Mesenchymal stem cell (in vitro differentiated cells and primary cell): Measurements from ENCODE around the gene PIN4.

Experiments used
- DNase-seq: peaks from one replicate; pipeline ENCODE4 v3.0.0-alpha.2; 2013
- H2AFZ ChIP-seq: one replicate; pipeline ENCODE4 v1.6.1; 2013; ENCODE audit warnings: low read depth, mild to moderate bottlenecking, control low read depth, inconsistent platforms, low read length, moderate library complexity
- H2AK5ac ChIP-seq: 2 replicates; pipeline ENCODE4 v1.6.1; 2013; ENCODE audit warnings: low read length, moderate library complexity, mild to moderate bottlenecking, inconsistent platforms; ENCODE audit not compliant: severe bottlenecking
- H2BK120ac ChIP-seq: one replicate; pipeline ENCODE4 v1.6.1; 2013; ENCODE audit warnings: low read depth, mild to moderate bottlenecking, inconsistent platforms, low read length, moderate library complexity
- H2BK12ac ChIP-seq, 2 experiments: one replicate each; pipeline ENCODE4 v1.6.1; 2013; ENCODE audit warnings: inconsistent platforms in 2 of 2, low read length in 2 of 2, mild to moderate bottlenecking in 2 of 2, moderate library complexity in 2 of 2, control low read depth in 1 of 2
- H2BK15ac ChIP-seq: one replicate; pipeline ENCODE4 v1.6.1; 2013; ENCODE audit warnings: mild to moderate bottlenecking, low read depth, inconsistent platforms; ENCODE audit not compliant: poor library complexity, severe bottlenecking
- H2BK5ac ChIP-seq: 2 replicates; pipeline ENCODE4 v1.6.1; 2013; ENCODE audit warnings: low read depth, mild to moderate bottlenecking, low read length, control low read depth, inconsistent platforms; ENCODE audit not compliant: poor library complexity, severe bottlenecking
- H3K14ac ChIP-seq, 2 experiments: one replicate each; pipeline ENCODE4 v1.6.1; 2013; ENCODE audit warnings: inconsistent platforms in 2 of 2, low read length in 2 of 2, control low read depth in 1 of 2, mild to moderate bottlenecking in 1 of 2, moderate library complexity in 1 of 2
- H3K18ac ChIP-seq, 2 experiments: one replicate each; pipeline ENCODE4 v1.6.1; 2013; ENCODE audit warnings: inconsistent platforms in 2 of 2, low read length in 2 of 2, control low read depth in 1 of 2, low read depth in 1 of 2, mild to moderate bottlenecking in 1 of 2
- H3K23ac ChIP-seq, 2 experiments: one replicate each; pipeline ENCODE4 v1.6.1; 2013; ENCODE audit warnings: inconsistent platforms in 2 of 2, low read length in 2 of 2, mild to moderate bottlenecking in 2 of 2, moderate library complexity in 2 of 2, control low read depth in 1 of 2
- H3K27ac ChIP-seq: 2 replicates; pipeline ENCODE4 v1.5.1; 2013; ENCODE audit warnings: mild to moderate bottlenecking, moderate library complexity, low read length, control low read depth, inconsistent platforms; ENCODE audit not compliant: poor library complexity, severe bottlenecking
- H3K27me3 ChIP-seq, 2 experiments: 2 replicates each; pipeline versions ENCODE4 v1.6.1 to v1.7.0; 2013; ENCODE audit warnings: low read length in 2 of 2, mild to moderate bottlenecking in 2 of 2, moderate library complexity in 2 of 2, control low read depth in 1 of 2, inconsistent platforms in 1 of 2; ENCODE audit not compliant: control insufficient read depth in 1 of 2, insufficient read depth in 1 of 2
- H3K36me3 ChIP-seq, 2 experiments: 2 replicates each; pipeline versions ENCODE4 v1.6.1 to v1.7.0; 2013; ENCODE audit warnings: low read length in 2 of 2, control low read depth in 1 of 2, inconsistent platforms in 1 of 2, low read depth in 1 of 2, mild to moderate bottlenecking in 1 of 2; ENCODE audit not compliant: insufficient read depth in 2 of 2, control insufficient read depth in 1 of 2
- H3K4ac ChIP-seq, 2 experiments: one replicate each; pipeline ENCODE4 v1.6.1; 2013; ENCODE audit warnings: inconsistent platforms in 2 of 2, low read length in 2 of 2, mild to moderate bottlenecking in 2 of 2, moderate library complexity in 2 of 2, control low read depth in 1 of 2, low read depth in 1 of 2
- H3K4me1 ChIP-seq: 2 replicates; pipeline ENCODE4 v1.6.1; 2013; ENCODE audit warnings: low read depth, low read length, control low read depth; ENCODE audit not compliant: control insufficient read depth, insufficient read depth
- H3K4me2 ChIP-seq: 2 replicates; pipeline ENCODE4 v1.6.1; 2013; ENCODE audit warnings: low read length, mild to moderate bottlenecking, inconsistent platforms; ENCODE audit not compliant: poor library complexity, severe bottlenecking
- H3K4me3 ChIP-seq, 2 experiments: 2 replicates each; pipeline versions ENCODE4 v1.5.1 to v1.7.0; 2013; ENCODE audit warnings: low read length in 2 of 2, mild to moderate bottlenecking in 2 of 2, control low read depth in 1 of 2, low read depth in 1 of 2; ENCODE audit not compliant: insufficient read depth in 1 of 2
- H3K79me1 ChIP-seq: replicated peaks from 2 replicates; pipeline ENCODE4 v1.6.1; 2013; ENCODE audit warnings: mild to moderate bottlenecking, control low read depth, low read length, inconsistent platforms; ENCODE audit not compliant: poor library complexity, severe bottlenecking
- H3K9ac ChIP-seq: 2 replicates; pipeline ENCODE4 v1.7.0; 2013; ENCODE audit warnings: mild to moderate bottlenecking, low read length, moderate library complexity
- H3K9me3 ChIP-seq: 2 replicates; pipeline ENCODE4 v1.7.0; 2013; ENCODE audit warnings: mild to moderate bottlenecking, low read length; ENCODE audit not compliant: control insufficient read depth
- H4K8ac ChIP-seq: one replicate; pipeline ENCODE4 v1.6.1; 2013; ENCODE audit warnings: inconsistent platforms, mild to moderate bottlenecking, low read length, moderate library complexity
- H4K91ac ChIP-seq: one replicate; pipeline ENCODE4 v1.6.1; 2013; ENCODE audit warnings: mild to moderate bottlenecking, low read length, inconsistent platforms
- WGBS: methylation state at CpG from one replicate; pipeline ENCODE4 v1.1.7; 2013; ENCODE audit warnings: mixed read lengths; 5-methylcytosine and 5-hydroxymethylcytosine counted together

PIN4 gene

GRCh38 chrX:72158773-72159172 lies 22.8 kb upstream of the PIN4 start:
- H2BK12ac ChIP-seq = no peak overlapping the region
- no peaks in the 10 kb centered on the region for H3K79me1 ChIP-seq
- no peak overlapping the region for H4K91ac ChIP-seq
- no peaks in the 10 kb centered on the region for H3K36me3 ChIP-seq
- no peak overlapping the region for H3K9ac ChIP-seq
- H3K23ac ChIP-seq = no peak overlapping the region
- 95% methylated on average over 3 of the region's 3 CpGs for WGBS
- no peak overlapping the region for H3K4me3 ChIP-seq
- H2AFZ ChIP-seq = no peak overlapping the region
- H3K18ac ChIP-seq = no peak overlapping the region
- H3K4me2 ChIP-seq = no peak overlapping the region
- no peak overlapping the region for H3K14ac ChIP-seq
- no peak overlapping the region for H2BK120ac ChIP-seq
- peaks cover 16% of the 10 kb centered on the region for H3K9me3 ChIP-seq
- no peak for DNase-seq
- H2BK15ac ChIP-seq = no peak overlapping the region
- H4K8ac ChIP-seq = no peak overlapping the region
- H3K27me3 ChIP-seq = peaks cover 0 to 56% of the 10 kb centered on the region in 2 experiments
- H3K4me1 ChIP-seq = no peaks in the 10 kb centered on the region
- no peak overlapping the region for H2BK5ac ChIP-seq
- H3K27ac ChIP-seq = no peak overlapping the region
- H3K4ac ChIP-seq = no peak overlapping the region
- no peak overlapping the region for H2AK5ac ChIP-seq

GRCh38 chrX:72159769-72160168 lies 21.8 kb upstream of the PIN4 start:
- 87% methylated on average over 10 of the region's 10 CpGs for WGBS
- H3K18ac ChIP-seq = no peak overlapping the region

DNA sequence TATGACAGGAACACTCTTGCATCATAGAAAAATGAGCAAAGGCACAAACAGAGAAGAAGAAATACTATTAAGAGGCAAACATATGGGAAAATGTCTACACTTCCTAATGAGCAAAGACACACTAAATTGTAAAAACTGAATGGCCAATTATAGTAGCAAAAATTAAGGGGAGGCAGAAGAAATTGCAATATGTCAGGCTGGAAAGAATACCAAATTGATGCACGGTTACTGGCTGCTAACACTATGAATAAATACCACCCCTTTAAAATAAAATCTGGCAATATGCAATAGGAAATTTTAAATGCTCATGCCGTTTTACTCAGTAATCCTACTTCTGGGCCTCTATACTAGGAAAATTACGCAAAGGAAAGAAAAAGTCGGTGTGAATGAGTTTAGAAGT lies 16.0 kb upstream of the PIN4 start:
- no peak overlapping the region for H2BK120ac ChIP-seq
- H3K4me1 ChIP-seq = no peaks in the 10 kb centered on the region
- no peaks in the 10 kb centered on the region for H3K36me3 ChIP-seq
- DNase-seq = no peak
- H2AFZ ChIP-seq = no peak overlapping the region
- H2AK5ac ChIP-seq = no peak overlapping the region
- H4K8ac ChIP-seq = no peak overlapping the region
- no peak overlapping the region for H3K4me2 ChIP-seq
- no peak overlapping the region for H2BK12ac ChIP-seq
- no peak overlapping the region for H3K18ac ChIP-seq
- no peak overlapping the region for H3K23ac ChIP-seq
- no peak overlapping the region for H3K9ac ChIP-seq
- no peak overlapping the region for H4K91ac ChIP-seq
- H3K27ac ChIP-seq = no peak overlapping the region
- H3K79me1 ChIP-seq = no peaks in the 10 kb centered on the region
- no peak overlapping the region for H3K14ac ChIP-seq
- H3K9me3 ChIP-seq = no peaks in the 10 kb centered on the region
- no peak overlapping the region for H3K4me3 ChIP-seq
- no peak overlapping the region for H3K4ac ChIP-seq
- peaks cover 0 to 40% of the 10 kb centered on the region in 2 experiments for H3K27me3 ChIP-seq
- WGBS = 93% methylated on average over 2 of the region's 4 CpGs
- H2BK5ac ChIP-seq = no peak overlapping the region
- no peak overlapping the region for H2BK15ac ChIP-seq

More at GRCh38 chrX:72159769-72160168, 21.8 kb upstream of the PIN4 start:
- H2BK15ac ChIP-seq = no peak overlapping the region
- no peak overlapping the region for H4K91ac ChIP-seq
- no peak overlapping the region for H3K4me2 ChIP-seq
- H2BK5ac ChIP-seq = no peak overlapping the region
- H2BK120ac ChIP-seq = no peak overlapping the region
- peaks cover 16% of the 10 kb centered on the region for H3K9me3 ChIP-seq
- peaks cover 0 to 57% of the 10 kb centered on the region in 2 experiments for H3K27me3 ChIP-seq
- no peak overlapping the region for H3K27ac ChIP-seq
- H3K14ac ChIP-seq = no peak overlapping the region
- no peak overlapping the region for H3K9ac ChIP-seq
- no peaks in the 10 kb centered on the region for H3K4me1 ChIP-seq
- H2AFZ ChIP-seq = no peak overlapping the region
- H3K23ac ChIP-seq = no peak overlapping the region
- no peak overlapping the region for H3K4ac ChIP-seq
- no peaks in the 10 kb centered on the region for H3K36me3 ChIP-seq
- H2AK5ac ChIP-seq = no peak overlapping the region
- no peak overlapping the region for H2BK12ac ChIP-seq
- H3K79me1 ChIP-seq = no peaks in the 10 kb centered on the region
- no peak overlapping the region for H3K4me3 ChIP-seq
- DNase-seq = no peak
- H4K8ac ChIP-seq = no peak overlapping the region

DNA sequence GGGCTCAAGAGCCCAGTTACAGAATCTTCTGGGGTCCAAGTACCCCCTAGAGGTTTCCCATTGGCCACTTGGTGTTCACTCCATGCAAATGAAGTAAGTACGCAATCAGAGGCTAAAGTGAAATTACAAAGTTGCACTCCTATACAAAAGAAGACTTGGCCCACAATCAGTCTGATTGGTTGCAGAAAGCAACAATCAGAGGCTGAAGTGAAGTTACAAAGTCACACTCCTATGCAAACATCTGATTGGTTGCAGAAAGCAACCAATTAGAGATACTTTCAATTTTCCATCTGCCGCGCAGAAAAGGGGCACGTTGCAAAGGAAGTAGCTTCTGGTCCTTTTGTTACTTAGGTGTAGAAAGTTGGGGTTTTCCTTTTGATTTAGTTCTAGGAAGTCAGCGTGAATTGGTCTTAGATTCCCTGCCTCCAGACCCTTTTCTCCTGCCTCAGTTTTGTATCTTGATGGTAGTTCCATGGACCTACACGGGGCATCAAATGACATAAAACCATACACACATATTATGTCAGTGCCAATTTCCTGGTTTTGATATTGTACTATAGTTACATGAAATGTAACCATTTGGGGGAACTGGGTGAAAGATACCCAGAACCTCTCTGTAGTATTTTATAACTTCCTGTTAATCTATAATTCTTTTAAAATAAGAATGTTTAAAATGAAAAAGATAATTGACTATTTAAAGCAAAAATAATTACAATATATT lies 12.4 kb upstream of the PIN4 start:
- no peak for DNase-seq
- Histone ChIP-seq H2AFZ (no peak overlapping the region), H3K9me3 (no peaks in the 10 kb centered on the region)

More for the DNA sequence above, 12.4 kb upstream of the PIN4 start:
- Histone ChIP-seq H2BK15ac (no peak overlapping the region), H3K4ac (no peak overlapping the region), H3K27ac (no peak overlapping the region), H4K8ac (no peak overlapping the region), H2BK12ac (no peak overlapping the region), H3K36me3 (no peaks in the 10 kb centered on the region), H2BK120ac (no peak overlapping the region), H3K4me2 (no peak overlapping the region), H4K91ac (no peak overlapping the region), H3K27me3 (peaks cover 0 to 35% of the 10 kb centered on the region in 2 experiments), H3K23ac (no peak overlapping the region), H3K9ac (no peak overlapping the region), H3K79me1 (no peaks in the 10 kb centered on the region), H3K4me3 (peak overlapping the region in 1 of 2 experiments; percentile 33), H3K14ac (no peak overlapping the region), H2AK5ac (no peak overlapping the region), H3K4me1 (no peaks in the 10 kb centered on the region), H2BK5ac (no peak overlapping the region), H3K18ac (no peak overlapping the region)
- 100% methylated on average over 1 of the region's 6 CpGs for WGBS
